ENCODE measurements around the gene DTNBP1.

Gene DTNBP1

DNA sequence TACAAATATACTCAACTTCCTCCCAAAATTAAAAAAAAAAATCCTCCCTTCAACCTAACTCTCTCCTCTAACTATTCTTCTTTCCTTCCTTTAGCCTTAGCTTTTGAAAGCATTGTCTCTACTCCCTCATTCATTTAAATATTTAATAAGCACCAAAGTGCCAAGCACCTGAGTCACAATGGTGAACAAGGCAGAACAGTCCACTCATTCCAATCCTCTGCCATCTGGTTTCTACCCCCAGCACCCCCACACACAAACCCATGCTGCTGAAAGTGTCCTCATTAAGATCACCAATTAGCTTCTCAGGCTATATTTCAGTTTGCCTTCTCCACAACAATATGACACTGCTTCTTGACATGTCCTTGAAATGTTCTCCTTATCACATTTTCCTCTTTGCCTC lies 76.3 kb downstream of the DTNBP1 start:
- no peak for DNase-seq

DNA sequence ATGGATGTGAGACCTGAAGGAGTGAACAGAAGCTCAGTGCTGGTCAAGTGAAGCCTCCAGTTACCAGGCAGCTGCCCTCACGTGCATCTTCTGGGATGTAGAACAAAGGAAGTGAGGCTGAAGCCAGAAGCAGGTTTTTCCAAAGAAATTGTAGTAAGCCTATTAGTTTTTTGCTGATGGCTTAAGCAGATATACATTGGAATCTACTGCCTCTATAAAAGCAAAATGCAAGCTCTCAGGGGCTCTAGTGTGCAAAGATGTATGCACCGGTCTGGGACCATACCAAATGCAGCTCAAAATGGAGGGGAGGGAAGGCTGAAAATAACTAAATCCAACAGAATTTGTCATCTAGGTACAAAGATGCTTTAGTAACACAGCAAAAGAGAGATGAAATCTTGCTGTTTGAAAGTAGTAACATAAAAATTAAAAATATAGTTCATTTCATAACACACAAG lies 77.0 kb downstream of the DTNBP1 start:
- DNase-seq: no peak

GRCh38 chr6:15582499-15582898 lies 80.3 kb downstream of the DTNBP1 start:
- no peak for DNase-seq

DNA sequence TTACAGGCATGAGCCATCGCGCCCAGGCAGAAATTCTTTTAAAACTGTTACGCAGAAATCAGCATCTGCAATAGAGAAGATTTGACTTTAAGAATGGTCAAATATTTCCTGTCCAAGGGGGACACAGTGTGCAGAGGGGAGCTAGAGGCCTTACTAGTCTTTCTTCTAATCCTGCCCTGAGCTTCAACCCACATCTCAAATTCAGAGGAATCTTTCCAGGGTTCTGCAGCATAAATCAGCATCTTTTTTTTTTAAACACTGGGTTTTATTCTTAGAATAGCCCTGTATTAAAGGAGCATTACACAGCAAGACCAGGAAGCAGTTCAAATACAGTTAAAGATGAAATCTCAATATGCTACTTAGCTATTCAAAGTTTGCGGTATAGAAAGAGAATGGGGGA lies 81.1 kb downstream of the DTNBP1 start:
- no peak for DNase-seq

DNA sequence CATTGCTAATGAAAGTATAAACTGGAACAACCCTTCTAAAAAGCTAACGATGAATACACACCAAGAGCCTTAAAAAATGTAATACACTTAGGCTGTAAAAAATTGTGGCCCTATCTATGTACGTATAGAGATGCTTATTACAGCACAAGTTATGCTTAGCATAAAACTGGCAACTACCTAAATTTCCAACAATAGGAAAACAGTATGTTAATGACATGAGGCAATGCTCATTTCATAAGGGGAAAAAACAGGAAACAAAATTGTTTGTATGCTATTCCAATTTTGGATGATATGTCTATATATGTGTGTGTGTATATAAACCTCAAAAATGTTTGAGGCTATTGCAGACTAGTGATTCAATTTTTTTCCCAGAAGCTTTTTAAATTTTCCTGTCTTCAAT lies 82.5 kb downstream of the DTNBP1 start:
- no peak for DNase-seq

DNA sequence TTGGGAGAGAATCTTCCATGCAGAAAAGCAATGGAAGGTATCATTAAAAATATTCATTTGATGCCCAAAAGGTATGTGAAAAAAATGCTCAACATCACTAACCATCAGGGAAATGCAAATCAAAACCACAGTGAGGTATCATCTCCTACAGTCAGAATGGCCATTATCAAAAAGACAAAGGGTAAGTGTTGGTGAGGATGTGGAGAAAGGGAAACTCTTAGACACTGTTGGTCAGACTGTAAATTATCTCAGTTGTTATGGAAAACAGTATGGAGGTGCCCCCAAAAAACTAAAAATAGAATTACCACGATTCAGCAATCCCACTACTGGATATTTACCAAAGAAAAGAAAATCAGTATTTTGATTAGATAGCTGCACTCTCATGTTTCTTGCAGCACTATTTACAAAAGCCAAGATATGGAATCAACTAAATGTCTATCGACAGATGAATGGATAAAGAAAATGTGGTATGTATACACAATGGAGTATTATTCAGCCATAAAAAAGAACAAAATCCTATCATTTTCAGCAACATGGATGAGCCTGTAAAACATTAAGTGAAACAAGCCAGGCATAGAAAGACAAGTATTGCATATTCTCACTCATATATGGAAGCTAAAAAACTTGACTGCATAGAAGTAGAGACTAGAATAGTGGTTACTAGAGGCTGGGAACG lies 84.0 kb downstream of the DTNBP1 start:
- no peak for DNase-seq

DNA sequence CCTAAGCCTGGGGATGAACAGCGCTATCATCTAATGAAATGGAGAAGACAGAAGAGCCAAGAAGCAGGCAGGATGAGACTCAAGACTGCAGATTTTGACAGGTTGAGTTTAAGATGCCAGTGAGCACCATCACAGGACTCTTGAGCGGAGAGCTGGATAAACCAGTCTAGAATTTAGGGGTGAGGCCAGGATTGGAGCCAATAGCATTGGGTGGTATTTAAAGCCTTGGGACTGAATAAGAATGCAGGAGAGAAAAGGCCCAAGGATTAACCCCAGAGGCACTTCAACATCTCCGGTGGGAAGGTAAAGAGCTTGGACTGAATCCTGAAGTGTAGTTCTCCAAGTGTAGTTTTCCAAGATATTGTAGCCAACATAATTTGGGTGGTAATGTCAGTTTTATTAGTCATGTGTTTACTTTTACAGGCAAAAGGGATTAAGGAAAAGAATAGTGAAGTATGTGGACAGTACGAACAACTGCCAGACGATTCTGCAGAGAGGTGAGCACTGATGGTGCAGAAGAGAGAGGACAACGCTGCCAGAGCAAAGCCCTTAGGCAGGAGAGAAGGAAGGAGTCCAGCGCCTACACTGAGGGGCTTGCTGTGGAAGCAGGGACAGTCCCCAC lies 85.2 kb downstream of the DTNBP1 start:
- DNase-seq: no peak

GRCh38 chr6:15577106-15577505 lies 85.7 kb downstream of the DTNBP1 start:
- no peak for DNase-seq

GRCh38 chr6:15575357-15576033 lies 87.3 kb downstream of the DTNBP1 start:
- DNase-seq: no peak

- no peak for DNase-seq
These were observed 88.3 kb downstream of the DTNBP1 start for GRCh38 chr6:15574486-15574885.

GRCh38 chr6:15574023-15574422 lies 88.8 kb downstream of the DTNBP1 start:
- no peak for DNase-seq

GRCh38 chr6:15573384-15573783 lies 89.4 kb downstream of the DTNBP1 start:
- DNase-seq: no peak

DNA sequence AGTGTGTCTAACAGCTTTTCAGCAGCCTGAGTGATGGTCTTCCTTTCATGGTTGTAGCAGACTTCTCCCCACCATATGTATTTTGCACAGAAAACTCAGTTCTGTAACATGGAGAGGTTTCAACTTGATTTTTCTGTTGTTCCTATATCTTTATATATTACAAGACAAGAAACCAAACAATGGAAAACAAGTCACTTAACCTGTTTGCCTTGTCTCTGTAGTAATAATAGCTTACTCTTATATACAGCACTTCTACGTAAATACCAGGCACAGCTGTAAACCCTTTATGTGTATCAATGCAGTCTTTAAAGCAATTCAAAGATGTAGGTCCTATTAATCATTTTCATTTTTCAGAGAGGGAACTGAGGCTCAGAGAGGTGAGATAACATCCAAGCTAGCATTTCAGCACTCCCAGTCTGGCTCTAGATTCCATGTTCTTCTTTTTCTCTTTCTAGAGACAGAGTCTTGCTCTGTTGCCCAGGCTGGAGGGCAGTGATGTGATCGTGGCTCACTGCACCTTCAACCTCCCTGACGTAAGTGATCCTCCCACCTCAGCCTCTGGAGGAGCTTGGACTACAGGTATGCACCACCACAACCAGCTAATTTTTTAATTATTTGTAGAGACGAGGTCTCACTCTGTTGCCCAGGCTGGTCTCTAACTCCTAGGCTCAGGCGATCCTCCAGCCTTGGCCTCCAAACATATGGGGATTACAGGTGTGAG lies 90.4 kb downstream of the DTNBP1 start:
- DNase-seq: no peak

GRCh38 chr6:15570171-15570570 lies 92.7 kb downstream of the DTNBP1 start:
- DNase-seq: no peak

GRCh38 chr6:15569035-15569995 lies 93.5 kb downstream of the DTNBP1 start:
- no peak for DNase-seq

DNA sequence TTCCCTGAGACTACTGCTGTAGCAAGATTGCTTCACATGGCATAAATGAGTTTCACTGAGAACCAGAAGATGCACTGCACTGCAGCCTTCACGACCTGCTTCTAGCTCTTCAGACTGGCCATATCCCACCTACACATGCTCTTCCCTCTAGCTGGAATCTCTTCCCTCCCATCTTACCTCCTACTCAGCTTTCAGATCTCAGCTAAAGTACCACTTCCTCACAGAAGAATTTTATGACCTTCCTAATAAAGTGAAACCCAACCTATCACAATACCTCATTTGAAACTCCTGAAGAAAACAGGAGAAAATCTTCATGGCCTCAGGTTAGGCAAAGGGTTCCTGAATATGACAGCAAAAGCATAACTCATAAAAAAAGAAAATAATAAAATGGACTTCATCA lies 99.9 kb downstream of the DTNBP1 start:
- DNase-seq: no peak

- no peak for DNase-seq
These were observed 101.2 kb downstream of the DTNBP1 start for GRCh38 chr6:15561447-15562199.

- no peak for DNase-seq
These were observed 102.1 kb downstream of the DTNBP1 start for GRCh38 chr6:15560713-15561112.

DNA sequence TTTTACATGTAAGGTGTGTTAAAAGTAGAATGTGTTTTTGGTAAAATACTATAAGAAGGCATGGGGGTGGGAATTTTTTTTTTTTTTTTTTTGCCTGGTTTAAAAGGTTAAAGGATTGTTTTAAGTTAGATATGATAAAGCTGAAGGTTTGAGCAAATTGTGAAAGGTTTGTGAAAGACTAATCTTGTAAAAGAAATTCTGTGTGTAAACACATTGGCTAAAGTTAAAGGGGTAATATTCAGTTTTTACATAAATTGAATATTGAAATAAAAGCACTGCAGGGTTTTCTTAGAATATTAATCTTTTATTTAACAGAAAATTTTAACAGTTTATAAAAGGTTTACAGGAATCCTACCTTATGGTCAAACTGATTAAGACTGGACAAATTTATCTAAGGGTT lies 105.7 kb downstream of the DTNBP1 start:
- no peak for DNase-seq

- no peak for DNase-seq
These were observed 106.1 kb downstream of the DTNBP1 start for GRCh38 chr6:15556711-15557110.
